GM19452 (cell line): ENCODE data around the gene ZNF362.

ENCODE experiments used
- ATAC-seq: cut with Tn5 transposase; IDR thresholded peaks from one replicate; pipeline ENCODE4 v1.9.1; 2021; ENCODE audit not compliant: unreplicated experiment

The ZNF362 gene

GRCh38 chr1:33244143-33244808 lies 12.0 kb upstream of the ZNF362 start:
- no peak for ATAC-seq

- ATAC-seq: no peak
Measured at GRCh38 chr1:33244809-33245186, 11.5 kb upstream of the ZNF362 start.

DNA sequence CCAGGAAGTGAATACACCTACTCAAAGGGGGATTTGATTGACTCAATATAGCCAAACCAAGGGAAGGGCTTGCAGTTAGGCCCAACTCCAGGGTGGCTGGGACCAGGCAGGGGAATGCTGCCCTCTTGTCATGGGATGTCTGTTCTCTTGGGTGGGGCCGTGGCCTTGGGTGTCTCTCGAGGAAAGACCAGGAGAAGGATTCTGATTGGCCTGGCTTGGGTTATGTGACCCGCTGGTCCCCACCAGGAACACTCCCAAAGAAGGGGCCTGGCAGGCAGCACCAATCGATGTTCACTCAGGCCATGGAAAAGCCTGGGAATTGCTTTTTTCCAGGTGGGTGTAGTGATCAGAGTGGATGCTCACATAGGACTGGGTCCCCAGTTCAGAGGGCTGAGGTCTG lies 10.1 kb upstream of the ZNF362 start:
- no peak for ATAC-seq

DNA sequence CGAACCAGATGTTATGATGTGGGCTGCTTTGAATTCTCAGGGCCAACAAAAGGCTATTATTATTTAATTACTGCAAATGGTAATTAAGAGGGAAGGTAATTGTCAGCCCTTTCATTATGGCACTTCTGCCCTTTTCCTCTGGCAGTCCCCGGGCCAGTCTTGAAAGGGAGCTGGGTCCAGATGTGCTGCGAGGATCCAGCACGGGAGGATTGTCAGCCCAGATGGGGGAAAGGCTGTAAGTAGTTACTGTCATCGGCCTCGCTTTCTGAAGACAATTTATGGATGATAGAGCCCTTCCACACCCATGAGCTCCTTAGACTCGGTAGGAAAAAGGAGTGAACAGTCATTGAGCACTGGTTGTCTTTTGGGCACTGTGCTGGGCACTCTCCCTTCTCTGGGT lies 8.7 kb upstream of the ZNF362 start:
- no peak for ATAC-seq

GRCh38 chr1:33248244-33248643 lies 8.0 kb upstream of the ZNF362 start:
- ATAC-seq: no peak

DNA sequence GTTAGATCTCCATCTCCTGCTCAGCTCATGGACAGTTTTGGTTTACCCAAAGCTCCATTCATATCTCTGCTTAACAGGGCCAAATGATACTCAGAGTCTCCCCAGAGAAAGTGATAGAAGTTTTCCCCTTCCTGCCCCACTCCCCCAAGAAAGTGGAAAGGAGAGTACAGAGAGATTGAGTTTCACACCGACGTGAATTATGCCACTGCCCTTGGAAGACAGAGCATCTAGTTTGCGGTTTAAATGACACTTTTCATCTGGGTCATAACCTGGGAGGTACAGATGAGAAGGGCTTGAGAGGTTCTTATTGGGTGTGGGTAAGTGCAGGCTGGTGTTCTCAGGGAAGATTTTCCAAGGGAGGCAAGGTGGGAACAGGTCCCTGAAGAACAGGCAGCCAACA lies 6.9 kb upstream of the ZNF362 start:
- ATAC-seq: no peak

GRCh38 chr1:33250217-33250616 lies 6.1 kb upstream of the ZNF362 start:
- no peak for ATAC-seq

DNA sequence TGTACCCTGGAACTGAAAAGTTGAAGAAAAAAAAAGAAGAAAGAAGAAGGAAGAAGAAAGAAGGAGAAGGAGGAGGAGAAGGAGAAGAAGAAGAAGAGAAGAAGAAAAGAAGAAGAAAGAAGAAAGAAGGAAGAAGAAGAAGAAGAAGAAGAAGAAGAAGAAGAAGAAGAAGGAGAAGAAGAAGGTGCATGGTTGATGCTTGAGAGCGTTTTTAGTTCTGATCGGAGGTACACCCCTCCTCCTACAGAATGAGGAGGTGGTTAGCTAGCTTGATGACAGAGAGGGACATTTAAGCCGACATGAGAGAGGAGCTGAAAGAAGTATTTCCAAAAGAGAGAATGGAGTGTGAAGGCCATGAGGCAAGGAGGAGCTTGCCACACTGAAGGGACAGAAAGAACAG lies 5.6 kb upstream of the ZNF362 start:
- no peak for ATAC-seq

GRCh38 chr1:33254491-33254890 lies 1.8 kb upstream of the ZNF362 start:
- no peak for ATAC-seq

- no peak for ATAC-seq
Measured at GRCh38 chr1:33255347-33256220, 708 bp upstream of the ZNF362 start.

GRCh38 chr1:33256221-33256470 lies 146 bp upstream of the ZNF362 start:
- ATAC-seq: no peak

DNA sequence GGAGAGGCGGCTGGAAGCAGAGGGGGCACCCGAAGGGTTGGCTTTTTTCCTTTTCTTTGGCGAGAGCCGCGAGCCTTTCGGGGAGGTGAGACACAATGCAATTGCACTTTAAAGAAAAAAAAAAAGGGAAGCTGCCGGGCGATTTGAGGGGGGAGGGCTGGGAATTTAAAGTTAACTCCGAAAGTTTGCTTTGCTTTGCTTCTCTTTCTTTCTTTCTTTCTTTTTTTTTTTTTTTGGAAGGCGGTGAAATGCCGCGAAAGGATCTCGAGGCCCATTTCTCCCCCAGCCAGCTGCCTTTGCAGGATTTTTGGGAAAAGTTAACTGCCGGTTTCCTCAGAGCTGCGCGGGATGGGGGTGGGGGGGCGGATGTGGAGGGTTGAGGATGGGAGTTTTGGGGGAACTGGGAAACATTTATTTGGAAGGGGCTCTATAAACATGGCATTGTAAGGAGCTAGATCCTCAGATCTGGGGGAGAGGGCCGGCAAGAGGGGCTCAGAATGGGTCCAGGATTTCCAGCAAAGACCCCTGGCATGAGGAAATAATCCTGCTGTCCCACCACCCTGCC lies 997 bp downstream of the ZNF362 start:
- ATAC-seq: no peak

- ATAC-seq: no peak
Measured at GRCh38 chr1:33257772-33258712, 1.8 kb downstream of the ZNF362 start.

- ATAC-seq: no peak
Measured at GRCh38 chr1:33258788-33259274, 2.5 kb downstream of the ZNF362 start.

GRCh38 chr1:33259879-33260278 lies 3.6 kb downstream of the ZNF362 start:
- ATAC-seq: no peak

DNA sequence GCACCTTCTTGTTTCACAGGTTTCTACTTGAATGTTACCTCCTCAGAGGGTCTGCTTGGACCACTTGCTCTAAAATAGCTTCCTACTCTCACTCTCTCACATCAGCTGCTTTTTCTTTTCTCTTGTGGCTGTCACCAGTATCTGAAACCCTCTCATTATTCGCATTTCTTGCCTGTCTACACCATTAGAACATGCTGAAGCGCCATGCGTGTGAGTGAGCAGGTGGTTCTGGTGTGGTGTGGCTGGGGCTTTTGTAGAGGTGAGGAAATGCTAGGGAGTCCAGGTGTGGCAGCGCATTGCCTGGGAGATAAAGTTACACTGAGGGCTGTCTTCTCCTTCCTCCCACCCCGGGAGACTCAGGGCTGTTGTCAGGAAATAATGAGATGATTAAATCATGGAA lies 4.1 kb downstream of the ZNF362 start:
- no peak for ATAC-seq

- ATAC-seq: no peak
Measured at GRCh38 chr1:33261344-33261743, 5.1 kb downstream of the ZNF362 start.

GRCh38 chr1:33263890-33264504 lies 7.7 kb downstream of the ZNF362 start:
- ATAC-seq: no peak

- no peak for ATAC-seq
Measured at GRCh38 chr1:33265780-33266605, 9.7 kb downstream of the ZNF362 start.

DNA sequence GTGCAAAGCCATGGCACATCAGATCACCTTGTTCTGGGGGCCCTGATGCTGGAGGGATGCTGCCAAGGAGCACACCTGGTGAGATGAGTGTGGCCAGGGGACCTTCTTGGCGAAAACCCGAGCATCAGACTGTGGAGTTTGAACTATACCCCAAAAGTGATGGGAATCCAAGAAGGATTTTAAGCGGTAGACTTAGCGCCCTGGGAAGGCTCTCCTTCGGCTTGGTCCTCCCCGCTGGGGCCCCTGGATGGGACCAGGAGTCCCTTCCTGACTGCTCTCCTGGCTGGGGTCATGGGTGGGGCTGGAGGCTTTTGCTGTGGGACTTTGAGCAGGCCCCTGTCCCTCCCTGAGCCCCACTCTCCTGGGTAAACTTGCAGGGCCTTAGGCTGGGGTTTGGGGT lies 10.5 kb downstream of the ZNF362 start:
- ATAC-seq: no peak
